RWPE1 (cell line): ENCODE data around the gene GPX8.

Experiments used
- CTCF ChIA-PET: fragments of 350-600 bp; sonication (Branson Sonifier 250); formaldehyde crosslinking; extraction: SDS; loops from one replicate; lab custom pipeline; 2021; lab: Yijun Ruan, JAX
- POLR2A ChIA-PET: fragments of 400-600 bp; formaldehyde crosslinking; extraction: SDS; loops from one replicate; lab custom pipeline; 2020; ENCODE audit warnings: antibody characterized with exemption; ENCODE audit not compliant: low non-redundant PET; lab: Yijun Ruan, JAX
- DNase-seq: peaks from one replicate; pipeline ENCODE4 v3.0.0; 2012; ENCODE audit warnings: low spot score
- H3K27ac ChIP-seq: fragments of 450-650 bp; 2 replicates; pipeline ENCODE4 v1.5.1; 2017
- CTCF ChIP-seq: fragments of 450-650 bp; conservative IDR thresholded peaks from 2 replicates; pipeline ENCODE4 v1.5.1; 2017; ENCODE audit warnings: low read depth, mild to moderate bottlenecking

GPX8 gene

GRCh38 chr5:55211184-55211874, 51.4 kb downstream of the GPX8 start:
- no peak for TF ChIP-seq CTCF
- POLR2A ChIA-PET: no interaction called here
- no peak overlapping the region for H3K27ac ChIP-seq
- CTCF ChIA-PET: interaction anchor here (1.6 kb wide), 1 partner anchor 15 kb away, joined by 5 read pairs; no protein-coding TSS in a partner anchor
- DNase-seq: no peak
